Transverse colon (tissue), 4 donors: ENCODE data around the gene VAV1. TPM values are rescaled to one million over a fixed set of nuclear protein-coding genes. Genes with fewer than 3 reads are reported as not detected.

Experiments used
- DNase-seq: peaks from one replicate; pipeline ENCODE4 v3.0.0-alpha.2; 2019
- H3K27ac ChIP-seq, 4 donors: fragments of 200-600 bp; sonication (generic); 2 replicates each; pipeline ENCODE4 v1.5.1; 2016 to 2018; ENCODE audit warnings: inconsistent platforms in 4 of 4
- H3K27me3 ChIP-seq: fragments of 200-600 bp; sonication (generic); 2 replicates; pipeline ENCODE4 v1.5.1; 2017; ENCODE audit warnings: inconsistent platforms
- H3K36me3 ChIP-seq, 4 donors: fragments of 200-600 bp; sonication (generic); 2 replicates each; pipeline ENCODE4 v1.5.1; 2017 to 2019; ENCODE audit warnings: inconsistent platforms in 4 of 4
- H3K4me1 ChIP-seq, 4 donors: fragments of 200-600 bp; sonication (generic); 2 replicates each; pipeline ENCODE4 v1.5.1; 2017 to 2020; ENCODE audit warnings: inconsistent platforms in 4 of 4
- H3K4me3 ChIP-seq, 4 donors: fragments of 200-600 bp; sonication (generic); 1 replicate in 1 of 4; 2 replicates in 3 of 4; pipeline versions ENCODE4 v1.5.1 to v1.6.1; 2017 to 2019; ENCODE audit warnings: inconsistent platforms in 4 of 4
- H3K9me3 ChIP-seq, 2 donors: fragments of 200-600 bp; sonication (generic); 2 replicates each; pipeline ENCODE4 v1.5.1; 2017 to 2019; ENCODE audit warnings: inconsistent platforms in 2 of 2
- CTCF ChIP-seq, 5 experiments: fragments of 200-600 bp in 3 of 5; fragments of 450-650 bp in 2 of 5; sonication (generic) in 3 of 5; IDR thresholded peaks; 1 replicate in 2 of 5; 2 replicates in 3 of 5; pipeline ENCODE4 v1.5.1; 2016 to 2017; ENCODE audit warnings: antibody characterized with exemption in 5 of 5, inconsistent platforms in 3 of 5, mild to moderate bottlenecking in 2 of 5, moderate library complexity in 1 of 5
- EP300 ChIP-seq: sonication (generic); formaldehyde crosslinking; IDR thresholded peaks from one replicate; pipeline ENCODE4 v1.6.1; 2017; ENCODE audit warnings: antibody characterized with exemption, low read depth
- POLR2A ChIP-seq: fragments of 450-650 bp; IDR thresholded peaks from one replicate; pipeline ENCODE4 v1.6.1; 2016; ENCODE audit warnings: antibody characterized with exemption, mild to moderate bottlenecking, moderate library complexity
- POLR2AphosphoS5 ChIP-seq, 3 donors: sonication (generic); formaldehyde crosslinking; IDR thresholded peaks; one replicate each; pipeline ENCODE4 v1.6.1; 2016; ENCODE audit warnings: antibody characterized with exemption in 3 of 3
- WGBS, 2 donors: methylation state at CpG; one replicate each; pipeline ENCODE4 v1.1.5; 2018; ENCODE audit warnings: low coverage in 1 of 2; 5-methylcytosine and 5-hydroxymethylcytosine counted together
- in situ Hi-C, 4 donors: fragments of 200-750 bp; cut with MboI; loops; one replicate each; pipeline versions ENCODE4 v1.15.0 to v1.15.1; 2017; ENCODE audit warnings: low sequenced_read_pairs in 3 of 4, low pct_ligation_motif_present in 1 of 4, low pct_unique_long_range_greater_than_20kb in 1 of 4
- intact Hi-C: fragments of 100-400 bp; cut with DNase I; formaldehyde crosslinking; loops from one replicate; pipeline ENCODE4 v1.15.1; 2023; ENCODE audit warnings: low total_unique reads
- total RNA-seq, 4 donors: library from RNA; depleted of rRNA; stranded (reverse); fragments of >200 nt; gene quantifications; one replicate each; pipeline ENCODE4 v1.1.0, GENCODE V29; 2016

The VAV1 gene
- total RNA-seq, 4 donors from 2014 or later = 0.60 to 10.8 (median 6.0) TPM

- in situ Hi-C loops (no loop called here), intact Hi-C loops (no loop called here)
- Histone ChIP-seq H3K4me1 (peaks cover 0 to 4% (median 0%) of the 10 kb centered on the region in 4 donors), H3K27ac (no peak overlapping the region), H3K36me3 (no peaks in the 10 kb centered on the region), H3K9me3 (no peaks in the 10 kb centered on the region), H3K4me3 (no peak overlapping the region), H3K27me3 (no peaks in the 10 kb centered on the region)
- WGBS, 2 donors = 59 to 74% methylated on average over 4 of the region's 4 CpGs
- DNase-seq = no peak
- TF ChIP-seq POLR2AphosphoS5 (IDR thresholded peaks at IDR 0.05) = no peak
- TF ChIP-seq CTCF (IDR thresholded peaks at IDR 0.05) = no peak
- TF ChIP-seq POLR2A = no peak
- TF ChIP-seq EP300 = no peak
Measured at GRCh38 chr19:6778386-6778785, 5.9 kb downstream of the VAV1 start.

GRCh38 chr19:6779206-6779605 lies 6.7 kb downstream of the VAV1 start:
- no peak overlapping the region for H3K4me3 ChIP-seq
- in situ Hi-C loops = no loop called here
- no peaks in the 10 kb centered on the region for H3K27me3 ChIP-seq
- H3K36me3 ChIP-seq = no peaks in the 10 kb centered on the region
- H3K4me1 ChIP-seq = peaks cover 0 to 4% (median 0%) of the 10 kb centered on the region in 4 donors
- 76 to 94% methylated on average over 2 to 4 of the region's 4 CpGs for WGBS, 2 donors
- DNase-seq = no peak
- no peak overlapping the region for H3K27ac ChIP-seq
- no peaks in the 10 kb centered on the region for H3K9me3 ChIP-seq
- TF ChIP-seq POLR2A (no peak), CTCF (IDR thresholded peaks at IDR 0.05) (no peak), POLR2AphosphoS5 (IDR thresholded peaks at IDR 0.05) (no peak), EP300 (no peak)
- intact Hi-C loops = no loop called here

- WGBS, 2 donors = 86 to 96% methylated on average over 1 to 4 of the region's 4 CpGs
- Histone ChIP-seq H3K27me3 (no peaks in the 10 kb centered on the region), H3K36me3 (no peaks in the 10 kb centered on the region), H3K4me3 (no peak overlapping the region), H3K4me1 (no peaks in the 10 kb centered on the region), H3K27ac (no peak overlapping the region), H3K9me3 (no peaks in the 10 kb centered on the region)
- TF ChIP-seq POLR2A (no peak), EP300 (no peak), CTCF (IDR thresholded peaks at IDR 0.05) (no peak)
- DNase-seq = no peak
- in situ Hi-C loops = no loop called here
- intact Hi-C loops = no loop called here
Measured at GRCh38 chr19:6787393-6787792, 14.9 kb downstream of the VAV1 start.

- Histone ChIP-seq H3K27ac (no peak overlapping the region), H3K4me1 (no peaks in the 10 kb centered on the region), H3K27me3 (no peaks in the 10 kb centered on the region), H3K9me3 (no peaks in the 10 kb centered on the region), H3K36me3 (no peaks in the 10 kb centered on the region), H3K4me3 (no peak overlapping the region)
- in situ Hi-C loops = no loop called here
- DNase-seq = no peak
- no peak for TF ChIP-seq POLR2AphosphoS5 (IDR thresholded peaks at IDR 0.05)
- TF ChIP-seq POLR2A = no peak
- no peak for TF ChIP-seq EP300
- TF ChIP-seq CTCF (IDR thresholded peaks at IDR 0.05) = no peak
- 82 to 100% methylated on average over 1 to 4 of the region's 4 CpGs for WGBS, 2 donors
- intact Hi-C loops = no loop called here
Measured at GRCh38 chr19:6788896-6789295, 16.4 kb downstream of the VAV1 start.
